HG03520 (cell line): ENCODE measurements around the gene ICOS.

Experiments
- ATAC-seq: cut with Tn5 transposase; IDR thresholded peaks from one replicate; pipeline ENCODE4 v1.9.1; 2021; ENCODE audit warnings: mild to moderate bottlenecking, moderate library complexity; ENCODE audit not compliant: unreplicated experiment

ICOS gene, protein sequence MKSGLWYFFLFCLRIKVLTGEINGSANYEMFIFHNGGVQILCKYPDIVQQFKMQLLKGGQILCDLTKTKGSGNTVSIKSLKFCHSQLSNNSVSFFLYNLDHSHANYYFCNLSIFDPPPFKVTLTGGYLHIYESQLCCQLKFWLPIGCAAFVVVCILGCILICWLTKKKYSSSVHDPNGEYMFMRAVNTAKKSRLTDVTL

GRCh38 chr2:203936535-203936934, at the start of gene ICOS:
TSS of gene ICOS (plus strand) at chr2:203936763. CDS start at chr2:203936815, 52 bp downstream.
- ATAC-seq: no peak

DNA sequence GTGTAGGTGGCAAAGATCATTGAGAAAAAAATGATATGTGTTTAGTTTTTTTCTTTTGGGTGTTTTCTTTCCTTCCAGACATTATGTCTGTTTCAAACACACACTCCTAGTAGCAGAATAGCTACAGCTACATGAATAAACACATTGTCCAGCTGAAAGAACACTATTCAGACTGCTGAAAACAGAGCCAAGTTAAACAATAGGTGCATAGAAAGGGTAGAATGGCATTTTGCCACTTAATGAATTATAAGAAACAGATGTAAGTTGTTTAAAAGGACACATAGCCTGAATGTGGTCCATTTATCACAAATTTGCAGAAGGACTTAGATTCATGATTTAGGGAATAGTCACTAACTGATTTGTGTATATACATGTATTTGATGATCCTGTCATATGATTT, 48.9 kb upstream of the ICOS start:
- ATAC-seq: no peak

DNA sequence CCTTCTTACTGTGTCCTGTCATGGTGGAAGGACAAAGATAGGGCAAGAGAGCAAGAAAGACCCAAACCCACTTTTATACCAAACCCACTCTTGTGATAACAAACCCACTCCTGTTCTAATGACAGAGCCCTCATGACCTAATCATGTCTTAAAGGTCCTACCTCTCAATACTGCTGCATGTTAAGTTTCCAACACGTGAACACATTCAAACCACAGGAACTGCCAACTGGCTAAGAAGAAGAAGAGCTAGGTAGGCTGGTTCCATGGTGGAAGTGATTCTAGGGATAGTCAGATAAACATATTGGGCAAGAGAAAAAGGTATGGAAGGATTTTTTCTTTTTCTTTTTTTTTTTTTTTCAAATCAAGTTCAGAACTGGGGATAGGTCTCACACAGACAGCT, 47.0 kb upstream of the ICOS start:
- ATAC-seq: no peak

DNA sequence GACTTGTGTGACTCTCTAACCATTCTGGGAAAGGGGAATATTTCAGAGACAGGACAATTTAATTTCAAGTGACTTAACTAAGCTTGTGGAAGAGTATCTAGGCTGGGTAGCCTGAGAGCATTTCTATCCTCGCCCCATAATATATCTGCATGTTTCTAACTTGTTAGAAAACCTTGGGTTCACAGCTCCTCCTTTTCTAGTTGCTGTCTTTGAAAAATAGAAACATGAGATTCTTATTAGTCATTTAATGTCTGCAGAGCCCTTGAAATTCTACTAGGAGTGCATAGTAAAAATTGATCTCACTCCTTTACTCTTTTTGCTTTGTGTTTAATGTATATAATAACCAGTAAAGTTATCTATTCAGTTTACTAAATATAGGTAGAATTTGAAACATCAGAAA, 46.6 kb upstream of the ICOS start:
- ATAC-seq: no peak

DNA sequence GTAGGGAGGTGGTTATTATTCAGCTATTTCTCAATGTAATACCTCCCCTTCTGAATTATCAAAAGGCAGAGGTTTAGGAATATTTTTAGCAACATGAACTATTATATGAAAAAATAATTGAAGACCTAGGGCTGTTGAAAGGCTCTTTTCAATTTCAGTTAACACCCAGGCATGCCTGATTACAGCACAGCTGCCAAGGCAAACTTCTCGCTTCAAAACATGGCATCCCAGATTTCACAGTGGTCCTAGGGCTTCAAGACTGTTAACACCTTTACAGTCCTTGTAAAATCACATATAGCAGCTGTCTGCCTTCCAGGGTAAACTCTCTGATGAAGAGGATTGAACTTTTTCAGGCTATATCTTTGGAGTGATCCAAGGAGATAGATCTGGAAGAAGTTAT, 45.8 kb upstream of the ICOS start:
- ATAC-seq: no peak

GRCh38 chr2:203891474-203891873, 45.1 kb upstream of the ICOS start:
- ATAC-seq: no peak

GRCh38 chr2:203892207-203892606, 44.4 kb upstream of the ICOS start:
- ATAC-seq: no peak

DNA sequence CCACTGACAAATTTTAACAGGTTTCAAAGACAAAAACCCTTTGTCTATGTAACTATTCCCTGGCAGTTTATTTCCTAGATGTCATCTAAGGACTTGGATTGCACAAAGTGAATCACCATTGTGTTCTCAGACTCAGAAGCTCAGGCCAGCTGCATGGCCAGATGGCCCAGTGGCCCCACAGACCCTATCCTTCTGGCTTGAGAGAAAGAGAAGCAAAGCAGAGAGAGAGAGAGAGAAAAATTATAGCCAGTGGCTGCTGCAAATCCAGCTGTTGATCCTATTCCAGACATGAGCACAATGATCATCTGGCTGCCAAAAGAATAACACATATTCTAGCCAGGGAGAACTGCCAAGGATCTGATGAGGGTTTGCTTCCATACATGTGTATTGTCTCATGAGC, 43.2 kb upstream of the ICOS start:
- ATAC-seq: no peak

- ATAC-seq: no peak
These were observed 42.7 kb upstream of the ICOS start for GRCh38 chr2:203893840-203894239.

DNA sequence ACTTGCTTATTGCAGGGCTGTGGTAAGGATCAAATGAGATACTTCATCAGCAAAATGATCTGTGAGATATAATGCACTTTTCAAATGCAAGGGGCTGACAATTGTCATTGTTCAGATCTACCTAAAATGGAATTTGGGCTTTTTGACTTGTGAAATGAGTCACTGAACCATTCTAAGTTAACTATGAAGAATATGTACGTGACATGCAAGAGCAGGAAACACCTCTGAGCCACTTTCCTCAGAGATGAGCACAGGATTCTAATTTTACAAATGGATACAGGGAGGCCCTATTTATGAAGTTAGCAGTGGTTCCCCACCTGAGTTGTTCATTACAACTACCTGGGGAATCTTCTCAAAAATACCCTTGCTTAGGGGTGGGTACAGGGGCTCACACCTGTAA, 42.3 kb upstream of the ICOS start:
- ATAC-seq: no peak

DNA sequence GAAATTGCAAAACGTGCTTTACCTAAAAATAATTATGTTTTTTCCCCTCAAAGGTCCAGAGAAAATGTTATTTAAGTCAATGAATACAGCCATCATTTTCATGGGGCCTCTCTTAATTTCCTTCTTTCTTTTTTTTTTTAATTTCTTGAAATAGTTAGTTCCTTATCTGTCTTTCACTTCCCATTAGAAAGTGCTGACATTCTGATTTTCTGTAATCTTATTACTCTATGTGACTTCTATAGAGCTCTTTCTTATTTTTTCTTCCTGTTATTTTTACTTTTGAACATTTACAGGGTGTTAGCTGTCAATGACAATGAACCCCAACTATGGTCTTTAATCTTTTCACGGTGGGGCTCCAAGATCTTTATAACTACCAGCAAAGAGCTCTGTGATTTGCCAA, 39.0 kb upstream of the ICOS start:
- ATAC-seq: no peak

DNA sequence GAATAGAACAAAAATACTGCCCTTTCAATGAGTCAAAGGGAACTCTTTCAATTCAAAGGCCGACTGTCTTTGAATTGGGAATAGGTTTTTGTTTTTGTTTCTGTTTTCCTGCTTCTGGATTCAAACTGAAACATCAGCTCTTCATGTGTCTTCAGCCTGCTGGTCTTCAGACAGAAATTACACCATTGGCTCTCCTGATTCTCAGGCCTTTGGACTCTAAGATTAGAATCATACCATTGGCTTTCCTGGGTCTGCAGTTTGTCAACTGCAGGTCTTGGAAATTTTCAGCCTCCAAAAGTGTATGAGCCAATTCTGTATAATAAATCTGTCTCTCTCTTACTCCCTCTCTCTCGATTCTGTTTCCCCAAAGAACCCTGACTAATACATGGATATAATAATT, 37.9 kb upstream of the ICOS start:
- no peak for ATAC-seq

GRCh38 chr2:203900253-203900652, 36.3 kb upstream of the ICOS start:
- ATAC-seq: no peak

GRCh38 chr2:203904022-203904421, 32.5 kb upstream of the ICOS start:
- no peak for ATAC-seq

DNA sequence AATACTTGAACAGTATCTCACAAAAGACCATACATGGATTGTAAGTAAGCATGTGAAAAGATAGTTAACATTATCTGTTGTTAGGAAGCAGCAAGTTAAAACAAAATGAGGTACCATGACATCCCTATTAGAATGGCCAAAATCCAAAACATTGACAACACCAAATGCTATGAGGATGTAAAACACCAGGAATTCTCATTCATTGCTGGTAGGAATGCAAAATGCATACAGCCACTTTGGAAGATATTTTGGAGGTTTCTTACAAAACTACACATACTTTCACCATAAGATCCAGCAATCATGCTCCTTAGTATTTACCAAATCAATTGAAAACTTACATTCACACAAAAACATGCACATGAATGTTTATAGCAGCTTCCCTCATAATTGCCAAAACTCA, 30.9 kb upstream of the ICOS start:
- no peak for ATAC-seq

DNA sequence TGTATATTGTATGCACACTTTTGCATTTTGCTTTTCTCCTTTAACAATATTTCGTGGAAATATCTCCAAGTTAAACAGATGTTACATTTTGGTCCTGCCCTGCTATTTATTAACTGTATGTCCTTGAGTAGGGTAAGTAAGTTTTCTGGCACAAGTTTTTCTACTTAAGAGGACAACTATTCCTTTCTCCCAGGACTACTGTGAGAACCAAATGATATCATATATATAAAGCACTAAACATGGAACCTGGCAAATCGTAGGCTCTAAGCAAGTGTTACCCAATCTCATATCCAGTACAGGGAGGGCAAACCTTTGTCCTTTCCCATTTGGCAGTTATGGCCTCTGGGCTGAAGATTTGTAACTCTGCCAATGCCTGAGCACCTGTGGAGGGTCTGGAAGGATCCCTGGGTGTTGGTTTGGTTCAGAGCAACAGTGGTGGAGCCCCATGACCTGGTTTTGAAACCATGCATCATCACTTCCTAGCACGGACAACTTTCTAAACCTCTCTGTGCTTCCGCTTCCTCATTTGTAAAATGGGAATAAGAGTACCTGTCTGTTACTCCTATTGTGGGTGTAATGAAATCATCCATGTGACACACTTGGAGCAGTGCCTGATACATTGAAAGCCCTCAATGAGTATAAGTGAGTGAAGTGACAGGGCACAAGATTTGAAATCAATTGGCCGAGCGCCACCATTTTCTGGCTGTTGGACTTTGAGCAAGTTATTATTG, 28.3 kb upstream of the ICOS start:
- no peak for ATAC-seq

GRCh38 chr2:203908797-203909185, 27.8 kb upstream of the ICOS start:
- no peak for ATAC-seq

DNA sequence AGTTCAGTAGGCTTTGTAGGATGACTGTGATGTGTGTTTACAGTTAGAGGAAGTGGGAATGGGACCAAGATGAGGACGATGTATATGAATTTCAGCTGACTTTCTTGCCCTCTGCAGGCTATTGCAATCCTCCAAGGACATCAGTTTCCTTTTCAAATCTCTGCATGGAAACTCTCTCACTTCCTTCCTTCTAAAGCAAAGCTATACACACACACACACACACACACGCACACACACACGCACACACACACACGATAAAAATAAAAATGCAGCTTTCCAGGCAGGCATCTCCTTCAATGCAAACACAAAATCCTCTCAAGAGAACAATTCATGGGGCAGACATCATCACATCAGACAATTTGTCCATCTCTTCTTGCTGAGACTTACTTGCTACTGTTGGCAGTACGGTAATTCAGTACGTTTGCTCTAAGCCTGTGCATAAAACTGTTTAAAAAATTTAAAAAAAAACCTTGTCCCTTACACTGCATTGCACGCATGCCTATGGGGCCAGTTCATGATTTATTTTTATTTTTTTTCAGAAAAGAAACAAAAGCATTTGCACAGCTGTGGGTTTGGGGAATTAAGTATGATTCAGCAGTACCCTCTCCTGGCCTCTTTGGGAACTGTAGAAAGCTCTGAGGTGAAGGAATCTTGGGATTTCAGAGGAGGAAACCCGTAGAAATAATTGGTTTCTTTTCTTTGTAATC, 27.1 kb upstream of the ICOS start:
- no peak for ATAC-seq

DNA sequence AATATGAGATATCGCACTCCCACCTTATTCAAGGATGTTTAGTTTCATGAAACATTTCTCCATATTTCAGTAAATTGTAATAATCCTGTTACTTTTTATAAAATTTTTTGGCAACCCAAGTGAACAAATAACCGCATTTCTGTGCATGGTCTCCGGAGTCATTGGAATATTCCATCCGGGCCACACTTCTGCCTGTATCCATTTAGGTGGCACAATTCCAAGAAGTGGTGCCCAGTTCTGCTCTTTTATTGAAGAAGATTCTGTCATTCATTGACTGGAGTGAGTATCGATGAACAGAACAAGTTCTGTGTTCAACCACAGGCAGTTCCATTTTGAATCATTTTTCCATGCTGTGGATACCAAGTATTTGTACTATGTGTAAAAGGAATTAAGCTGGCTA, 26.6 kb upstream of the ICOS start:
- no peak for ATAC-seq

GRCh38 chr2:203913947-203914346, 22.6 kb upstream of the ICOS start:
- no peak for ATAC-seq

GRCh38 chr2:203914546-203915182, 21.9 kb upstream of the ICOS start:
- no peak for ATAC-seq

DNA sequence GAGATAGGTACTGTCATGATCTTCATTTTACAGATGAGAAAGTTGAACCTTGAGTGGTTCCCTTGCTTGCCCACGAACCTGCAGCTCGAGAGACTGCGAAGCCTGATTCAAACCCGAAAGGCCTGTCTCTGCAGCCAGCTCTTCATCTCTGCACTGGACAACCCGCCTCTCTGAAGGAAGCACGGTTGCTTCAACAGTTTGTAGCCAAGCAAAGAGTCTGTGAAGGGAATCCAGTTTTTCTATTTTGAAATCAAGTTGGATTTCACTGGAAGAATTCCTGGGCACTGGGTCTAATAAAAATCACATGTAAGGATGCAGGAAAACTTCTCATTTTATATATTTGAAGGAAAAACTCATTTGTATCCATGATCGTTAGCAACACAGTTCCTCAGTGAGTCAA, 21.3 kb upstream of the ICOS start:
- ATAC-seq: no peak
